ENCODE results near the gene CNST.

DNA sequence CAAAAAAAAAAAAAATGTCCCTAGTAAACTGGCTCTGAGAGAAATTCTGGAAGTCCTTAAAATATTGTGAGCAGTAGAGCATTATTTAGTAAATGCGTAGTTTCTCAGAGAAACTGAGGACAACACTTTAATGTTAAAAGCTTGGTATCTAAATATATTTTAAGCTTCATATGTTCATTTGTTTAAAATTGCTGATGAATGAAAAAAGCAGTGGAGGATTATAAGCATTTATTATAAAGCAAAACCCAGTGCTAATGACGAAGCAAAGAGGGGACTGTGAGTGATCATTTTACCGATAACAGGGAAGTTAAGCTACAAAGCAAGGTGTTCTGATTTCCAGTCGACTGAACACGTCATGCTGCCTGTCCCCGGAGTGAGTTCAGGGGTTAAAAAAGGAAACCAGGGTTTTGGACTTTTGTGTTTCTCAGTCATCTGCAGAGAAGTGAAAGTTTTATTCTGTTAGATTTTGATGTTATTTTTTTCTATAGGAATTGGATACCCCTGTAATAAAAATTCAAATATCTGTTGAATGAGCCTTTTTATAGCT, 93.4 kb downstream of the CNST start:
- TF ChIP-seq, protein P1, sequence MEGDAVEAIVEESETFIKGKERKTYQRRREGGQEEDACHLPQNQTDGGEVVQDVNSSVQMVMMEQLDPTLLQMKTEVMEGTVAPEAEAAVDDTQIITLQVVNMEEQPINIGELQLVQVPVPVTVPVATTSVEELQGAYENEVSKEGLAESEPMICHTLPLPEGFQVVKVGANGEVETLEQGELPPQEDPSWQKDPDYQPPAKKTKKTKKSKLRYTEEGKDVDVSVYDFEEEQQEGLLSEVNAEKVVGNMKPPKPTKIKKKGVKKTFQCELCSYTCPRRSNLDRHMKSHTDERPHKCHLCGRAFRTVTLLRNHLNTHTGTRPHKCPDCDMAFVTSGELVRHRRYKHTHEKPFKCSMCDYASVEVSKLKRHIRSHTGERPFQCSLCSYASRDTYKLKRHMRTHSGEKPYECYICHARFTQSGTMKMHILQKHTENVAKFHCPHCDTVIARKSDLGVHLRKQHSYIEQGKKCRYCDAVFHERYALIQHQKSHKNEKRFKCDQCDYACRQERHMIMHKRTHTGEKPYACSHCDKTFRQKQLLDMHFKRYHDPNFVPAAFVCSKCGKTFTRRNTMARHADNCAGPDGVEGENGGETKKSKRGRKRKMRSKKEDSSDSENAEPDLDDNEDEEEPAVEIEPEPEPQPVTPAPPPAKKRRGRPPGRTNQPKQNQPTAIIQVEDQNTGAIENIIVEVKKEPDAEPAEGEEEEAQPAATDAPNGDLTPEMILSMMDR (IDR thresholded peaks at IDR 0.05) = no peak
- TF ChIP-seq POLR2A (IDR thresholded peaks at IDR 0.05) (no peak), EP300 (IDR thresholded peaks at IDR 0.05) (no peak)

All from gastroesophageal sphincter (tissue), 3 donors.